OCI-LY7 (cell line): ENCODE data around the gene CMA1. TPM values are rescaled to one million over a fixed set of nuclear protein-coding genes. Genes with fewer than 3 reads are reported as not detected.

ENCODE experiments used
- BruUV-seq: library from RNA; stranded (reverse); fragments of 400-500 nt; replicated peaks from 2 replicates; lab custom pipeline; 2021; lab: Mats Ljungman, UMichigan
- CTCF ChIA-PET: fragments of 300-600 bp; sonication (Branson Sonifier 250); formaldehyde crosslinking; loops from one replicate; lab custom pipeline; 2022; ENCODE audit warnings: antibody characterized with exemption; ENCODE audit not compliant: unreplicated experiment; lab: Charles Lee
- POLR2A ChIA-PET: fragments of 300-600 bp; sonication (Branson Sonifier 250); formaldehyde crosslinking; loops from one replicate; lab custom pipeline; 2022; ENCODE audit warnings: antibody characterized with exemption; lab: Charles Lee
- DNase-seq: peaks from one replicate; pipeline ENCODE4 v3.0.0-alpha.2; 2015; ENCODE audit warnings: low spot score
- H2AFZ ChIP-seq: fragments of 200-600 bp; sonication (generic), shearing (Covaris generic); 2 replicates; pipeline ENCODE4 v1.6.1; 2014; ENCODE audit warnings: mild to moderate bottlenecking, antibody characterized with exemption, low read length, moderate library complexity
- H3K27ac ChIP-seq: fragments of 200-600 bp; sonication (generic); 2 replicates; pipeline ENCODE4 v1.5.1; 2014; ENCODE audit warnings: mixed run types, low read depth, mild to moderate bottlenecking, moderate library complexity, low read length, inconsistent platforms; ENCODE audit not compliant: poor library complexity, severe bottlenecking
- H3K36me3 ChIP-seq: fragments of 200-600 bp; sonication (generic); 2 replicates; pipeline ENCODE4 v1.6.1; 2014; ENCODE audit warnings: mild to moderate bottlenecking, antibody characterized with exemption, low read length, moderate library complexity, mixed read lengths; ENCODE audit not compliant: insufficient read depth
- H3K4me1 ChIP-seq: fragments of 200-600 bp; sonication (generic); 2 replicates; pipeline ENCODE4 v1.5.1; 2014; ENCODE audit warnings: mild to moderate bottlenecking, low read length; ENCODE audit not compliant: insufficient read depth, poor library complexity, severe bottlenecking
- H3K4me2 ChIP-seq: fragments of 200-600 bp; sonication (generic); 2 replicates; pipeline ENCODE4 v1.6.1; 2014; ENCODE audit warnings: mild to moderate bottlenecking, low read length
- H3K4me3 ChIP-seq: fragments of 200-600 bp; sonication (generic); 2 replicates; pipeline ENCODE4 v1.5.1; 2014; ENCODE audit warnings: mild to moderate bottlenecking, low read depth, low read length; ENCODE audit not compliant: poor library complexity, severe bottlenecking
- H3K79me2 ChIP-seq: fragments of 200-600 bp; sonication (generic); 2 replicates; pipeline ENCODE4 v1.6.1; 2016; ENCODE audit warnings: low read depth, mild to moderate bottlenecking, low read length, moderate library complexity, mixed read lengths; ENCODE audit not compliant: insufficient read depth
- H3K9me2 ChIP-seq: fragments of 200-600 bp; sonication (generic); 2 replicates; pipeline ENCODE4 v1.6.1; 2016; ENCODE audit warnings: mild to moderate bottlenecking, low read length, mixed read lengths; ENCODE audit not compliant: insufficient read depth
- H3K9me3 ChIP-seq: fragments of 200-600 bp; sonication (generic); 2 replicates; pipeline ENCODE4 v1.6.1; 2014; ENCODE audit warnings: mild to moderate bottlenecking, mixed run types, low read length, mixed read lengths
- H4K20me1 ChIP-seq: fragments of 200-600 bp; sonication (generic); 2 replicates; pipeline ENCODE4 v1.6.1; 2014; ENCODE audit warnings: mild to moderate bottlenecking, antibody characterized with exemption, low read length, moderate library complexity, mixed read lengths; ENCODE audit not compliant: insufficient read depth
- CTCF ChIP-seq: fragments of 200-600 bp; sonication (generic); conservative IDR thresholded peaks from 2 replicates; pipeline ENCODE4 v1.5.1; 2014; ENCODE audit warnings: mild to moderate bottlenecking, antibody characterized with exemption, low read length, moderate library complexity, mixed read lengths
- EZH2phosphoT487 ChIP-seq: fragments of 200-600 bp; sonication (generic); IDR thresholded peaks from 2 replicates; pipeline ENCODE4 v1.6.1; 2018; ENCODE audit warnings: low read depth, borderline replicate concordance, mild to moderate bottlenecking, mixed run types, antibody characterized with exemption, low read length, moderate library complexity, mixed read lengths
- intact Hi-C: fragments of 100-400 bp; cut with micrococcal nuclease; formaldehyde crosslinking; loops from one replicate; pipeline ENCODE4 v1.10.0; 2022; ENCODE audit not compliant: unreplicated experiment
- total RNA-seq, 2 experiments: library from RNA; depleted of rRNA in 1 of 2; stranded (reverse); fragments of >200 nt in 1 of 2; shearing (Covaris generic) in 1 of 2; gene quantifications; 2 replicates each; pipeline ENCODE4 v1.2.3, GENCODE V29; 2014 to 2022

The CMA1 gene
- total RNA-seq, 2 experiments from 2014 or later: not detected

- no peaks in the 10 kb centered on the region for H3K79me2 ChIP-seq
- no peak for TF ChIP-seq CTCF
- TF ChIP-seq EZH2phosphoT487: no peak
- H2AFZ ChIP-seq: no peak overlapping the region
- ChIA-PET CTCF (interaction anchor here (0.8 kb wide), 1 partner anchor 17 kb away, joined by 3 read pairs; no protein-coding TSS in a partner anchor), POLR2A (no interaction called here)
- BruUV-seq: no TSS peak
- intact Hi-C loops: no loop called here
- no peaks in the 10 kb centered on the region for H4K20me1 ChIP-seq
- H3K36me3 ChIP-seq: no peaks in the 10 kb centered on the region
- H3K4me3 ChIP-seq: no peak overlapping the region
- no peak overlapping the region for H3K27ac ChIP-seq
- peaks cover 11% of the 10 kb centered on the region for H3K4me1 ChIP-seq
- no peaks in the 10 kb centered on the region for H3K9me2 ChIP-seq
- H3K4me2 ChIP-seq: no peak overlapping the region
- H3K9me3 ChIP-seq: 0 out of 2 replicates have a peak, but pooled peaks cover 5% of the 10 kb centered on the region
- DNase-seq: no peak
These were observed 49.3 kb downstream of the CMA1 start for GRCh38 chr14:24458736-24459135.

GRCh38 chr14:24456980-24457379 lies 51.1 kb downstream of the CMA1 start:
- Histone ChIP-seq H3K4me3 (no peak overlapping the region), H3K9me2 (no peaks in the 10 kb centered on the region), H4K20me1 (no peaks in the 10 kb centered on the region), H3K9me3 (0 out of 2 replicates have a peak, but pooled peaks cover 5% of the 10 kb centered on the region), H3K4me2 (no peak overlapping the region), H2AFZ (no peak overlapping the region), H3K27ac (no peak overlapping the region), H3K36me3 (no peaks in the 10 kb centered on the region), H3K79me2 (no peaks in the 10 kb centered on the region), H3K4me1 (no peaks in the 10 kb centered on the region)
- BruUV-seq: no TSS peak
- POLR2A ChIA-PET: no interaction called here
- TF ChIP-seq EZH2phosphoT487: no peak
- TF ChIP-seq CTCF: no peak
- DNase-seq: no peak
- intact Hi-C loops: no loop called here
- CTCF ChIA-PET: interaction anchor here (0.5 kb wide), 1 partner anchor 99 kb away, joined by 3 read pairs; no protein-coding TSS in a partner anchor

Other genes with a start within 250 kb of the CMA1 start
- 3.0 and 5.2 TPM in 2 replicates for gene TGM1, start 245.1 kb downstream of the CMA1 start, total RNA-seq (2014; rRNA removed; shearing (Covaris generic))
- 5.4 and 7.0 TPM in 2 replicates for gene TGM1, start 245.1 kb downstream of the CMA1 start, total RNA-seq (2022)
- 16.7 and 24.3 TPM in 2 replicates for gene RABGGTA, start 236.7 kb downstream of the CMA1 start, total RNA-seq (2014; rRNA removed; shearing (Covaris generic))
- gene RABGGTA, start 236.7 kb downstream of the CMA1 start, total RNA-seq (2022): 27.3 and 29.7 TPM in 2 replicates
- 21.0 and 27.4 TPM in 2 replicates for gene DHRS1, start 208.5 kb downstream of the CMA1 start, total RNA-seq (2014; rRNA removed; shearing (Covaris generic))
- gene DHRS1, start 208.5 kb downstream of the CMA1 start, total RNA-seq (2022): 34.9 and 35.6 TPM in 2 replicates
- gene NOP9, start 208.4 kb downstream of the CMA1 start, total RNA-seq (2014; rRNA removed; shearing (Covaris generic)): 30.6 and 33.2 TPM in 2 replicates
- gene NOP9, start 208.4 kb downstream of the CMA1 start, total RNA-seq (2022): 44.0 and 52.6 TPM in 2 replicates
- gene CIDEB, start 200.3 kb downstream of the CMA1 start, total RNA-seq (2014; rRNA removed; shearing (Covaris generic)): not detected in 2 replicates
- 1.6 and 3.2 TPM in 2 replicates for gene CIDEB, start 200.3 kb downstream of the CMA1 start, total RNA-seq (2022)
- 15.7 and 18.2 TPM in 2 replicates for gene LTB4R2, start 198.1 kb downstream of the CMA1 start, total RNA-seq (2014; rRNA removed; shearing (Covaris generic))
- gene LTB4R2, start 198.1 kb downstream of the CMA1 start, total RNA-seq (2022): 37.6 TPM in 2 replicates
- gene LTB4R, start 196.8 kb downstream of the CMA1 start, total RNA-seq (2014; rRNA removed; shearing (Covaris generic)): 15.8 and 17.9 TPM in 2 replicates
- gene LTB4R, start 196.8 kb downstream of the CMA1 start, total RNA-seq (2022): 28.3 and 30.5 TPM in 2 replicates
- gene ADCY4, start 173.2 kb downstream of the CMA1 start, total RNA-seq (2014; rRNA removed; shearing (Covaris generic)): 0.26 and 2.0 TPM in 2 replicates
- gene ADCY4, start 173.2 kb downstream of the CMA1 start, total RNA-seq (2022): 3.4 and 6.0 TPM in 2 replicates
- gene RIPK3, start 168.3 kb downstream of the CMA1 start, total RNA-seq (2014; rRNA removed; shearing (Covaris generic)): 8.1 and 13.8 TPM in 2 replicates
- gene RIPK3, start 168.3 kb downstream of the CMA1 start, total RNA-seq (2022): 14.5 and 18.8 TPM in 2 replicates
- 72.2 and 94.7 TPM in 2 replicates for gene NFATC4, start 140.1 kb downstream of the CMA1 start, total RNA-seq (2014; rRNA removed; shearing (Covaris generic))
- 96.6 and 130 TPM in 2 replicates for gene NFATC4, start 140.1 kb downstream of the CMA1 start, total RNA-seq (2022)
- 0.13 TPM in 2 replicates for gene NYNRIN, start 109.3 kb downstream of the CMA1 start, total RNA-seq (2014; rRNA removed; shearing (Covaris generic))
- gene NYNRIN, start 109.3 kb downstream of the CMA1 start, total RNA-seq (2022): not detected in 2 replicates
- 1.2 and 2.0 TPM in 2 replicates for gene CBLN3, start 78.6 kb downstream of the CMA1 start, total RNA-seq (2014; rRNA removed; shearing (Covaris generic))
- 6.7 and 7.9 TPM in 2 replicates for gene CBLN3, start 78.6 kb downstream of the CMA1 start, total RNA-seq (2022)
- 50.8 and 56.1 TPM in 2 replicates for gene KHNYN, start 78.3 kb downstream of the CMA1 start, total RNA-seq (2014; rRNA removed; shearing (Covaris generic))
- gene KHNYN, start 78.3 kb downstream of the CMA1 start, total RNA-seq (2022): 57.5 and 66.4 TPM in 2 replicates
- 51.4 and 54.0 TPM in 2 replicates for gene SDR39U1, start 65.5 kb downstream of the CMA1 start, total RNA-seq (2014; rRNA removed; shearing (Covaris generic))
- 101 and 103 TPM in 2 replicates for gene SDR39U1, start 65.5 kb downstream of the CMA1 start, total RNA-seq (2022)
- not detected in 2 replicates for gene CTSG, start 68.0 kb upstream of the CMA1 start, total RNA-seq (2014; rRNA removed; shearing (Covaris generic))
- not detected in 2 replicates for gene CTSG, start 68.0 kb upstream of the CMA1 start, total RNA-seq (2022)
- not detected in 2 replicates for gene GZMH, start 101.4 kb upstream of the CMA1 start, total RNA-seq (2014; rRNA removed; shearing (Covaris generic))
- gene GZMH, start 101.4 kb upstream of the CMA1 start, total RNA-seq (2022): not detected in 2 replicates
- gene GZMB, start 125.9 kb upstream of the CMA1 start, total RNA-seq (2014; rRNA removed; shearing (Covaris generic)): not detected in 2 replicates
- not detected in 2 replicates for gene GZMB, start 125.9 kb upstream of the CMA1 start, total RNA-seq (2022)